Endothelial cell of umbilical vein (primary cell): Measurements from ENCODE around the gene CT47A7. TPM values are rescaled to one million over a fixed set of nuclear protein-coding genes. Genes with fewer than 3 reads are reported as not detected.
"Not testable (repeated sequence)": the region's sequence is repeated elsewhere in the genome, so short reads cannot be mapped to it uniquely, and the experiment has no call there.

Source experiments
- Bru-seq: library from RNA; stranded (reverse); fragments of 400-500 nt; gene quantifications from one replicate; lab custom pipeline; 2021; lab: Mats Ljungman, UMichigan
- BruChase-seq, 2 experiments: library from RNA; stranded (reverse); fragments of 400-500 nt; gene quantifications; one replicate each; lab custom pipeline; 2021; lab: Mats Ljungman, UMichigan
- BruUV-seq: library from RNA; stranded (reverse); fragments of 400-500 nt; replicated peaks from 2 replicates; lab custom pipeline; 2021; lab: Mats Ljungman, UMichigan
- CTCF ChIA-PET: fragments of 300-600, 350-600 bp; sonication (Branson Sonifier 250); formaldehyde crosslinking; loops from one replicate; lab custom pipeline; 2021; ENCODE audit warnings: antibody characterized with exemption, inconsistent platforms; lab: Charles Lee
- POLR2A ChIA-PET: fragments of 300-600, 350-600 bp; sonication (Branson Sonifier 250); formaldehyde crosslinking; loops from one replicate; lab custom pipeline; 2021; ENCODE audit warnings: antibody characterized with exemption, inconsistent platforms; lab: Charles Lee
- DNase-seq: peaks from one replicate; pipeline ENCODE4 v3.0.0-alpha.2; 2011; ENCODE audit warnings: low read depth, low spot score
- FAIRE-seq: peaks from 2 replicates; lab custom pipeline; 2011; peaks lifted over from hg19 to GRCh38; lab: Jason Lieb, UNC
- H2AFZ ChIP-seq: 2 replicates; pipeline ENCODE4 v1.6.0; 2012; ENCODE audit warnings: low read depth, low read length, control low read depth, inconsistent platforms
- H3K27ac ChIP-seq: 2 replicates; pipeline ENCODE4 v1.5.1; 2011; ENCODE audit warnings: low read depth, mild to moderate bottlenecking, control low read depth, low read length, moderate library complexity; ENCODE audit not compliant: insufficient read depth
- H3K27me3 ChIP-seq, 2 experiments: 2 replicates each; pipeline versions ENCODE4 v1.6.0 to v1.6.1; 2011; ENCODE audit warnings: low read length in 2 of 2, mixed read lengths in 1 of 2; ENCODE audit not compliant: control insufficient read depth in 2 of 2, insufficient read depth in 2 of 2
- H3K36me3 ChIP-seq, 2 experiments: 2 replicates in 1 of 2; 3 replicates in 1 of 2; pipeline ENCODE4 v1.5.1; 2011; ENCODE audit warnings: low read length in 2 of 2, mild to moderate bottlenecking in 1 of 2, moderate library complexity in 1 of 2; ENCODE audit not compliant: control insufficient read depth in 2 of 2, insufficient read depth in 2 of 2; ENCODE audit errors: extremely low read depth in 1 of 2
- H3K4me1 ChIP-seq: 3 replicates; pipeline ENCODE4 v1.5.1; 2011; ENCODE audit warnings: mild to moderate bottlenecking, low read length; ENCODE audit not compliant: control insufficient read depth, insufficient read depth; ENCODE audit errors: extremely low read depth
- H3K4me2 ChIP-seq: 2 replicates; pipeline ENCODE4 v1.6.1; 2011; ENCODE audit warnings: low read length, control low read depth, mixed read lengths; ENCODE audit not compliant: insufficient read depth
- H3K4me3 ChIP-seq, 3 experiments: fragments of 200-600 bp in 1 of 3; sonication (generic), shearing (Covaris generic) in 1 of 3; replicated peaks in 1 of 3; 2 replicates each; pipeline ENCODE4 v1.5.1; 2011 to 2016; ENCODE audit warnings: control low read depth in 3 of 3, low read length in 3 of 3, mild to moderate bottlenecking in 2 of 3, inconsistent platforms in 1 of 3, low read depth in 1 of 3, moderate library complexity in 1 of 3; ENCODE audit not compliant: insufficient read depth in 1 of 3
- H3K79me2 ChIP-seq: 2 replicates; pipeline ENCODE4 v1.6.0; 2012; ENCODE audit warnings: low read length, inconsistent platforms; ENCODE audit not compliant: control insufficient read depth, insufficient read depth
- H3K9ac ChIP-seq: replicated peaks from 2 replicates; pipeline ENCODE3; 2011; ENCODE audit warnings: low read length, control low read depth; ENCODE audit not compliant: insufficient read depth; ENCODE audit errors: extremely low read depth
- H3K9me1 ChIP-seq: replicated peaks from 3 replicates; pipeline ENCODE4 v1.6.0; 2011; ENCODE audit warnings: mild to moderate bottlenecking, low read length; ENCODE audit not compliant: control insufficient read depth, insufficient read depth; ENCODE audit errors: extremely low read depth
- H3K9me3 ChIP-seq: replicated peaks from 2 replicates; pipeline ENCODE4 v1.5.1; 2012; ENCODE audit warnings: low read length, inconsistent platforms; ENCODE audit not compliant: control insufficient read depth, insufficient read depth
- H4K20me1 ChIP-seq: replicated peaks from 2 replicates; pipeline ENCODE3; 2011; ENCODE audit warnings: mild to moderate bottlenecking, low read length; ENCODE audit not compliant: control insufficient read depth, insufficient read depth; ENCODE audit errors: extremely low read depth
- EZH2 ChIP-seq: IDR thresholded peaks from 2 replicates; pipeline ENCODE4 v1.6.1; 2012; ENCODE audit warnings: borderline replicate concordance, low read depth, mild to moderate bottlenecking, moderate library complexity, low read length, inconsistent platforms; ENCODE audit not compliant: severe bottlenecking
- FOS ChIP-seq: IDR thresholded peaks from 2 replicates; pipeline ENCODE4 v1.6.1; 2011; ENCODE audit warnings: mild to moderate bottlenecking, low read length, moderate library complexity, borderline replicate concordance; ENCODE audit not compliant: insufficient read depth
- GATA2 ChIP-seq: IDR thresholded peaks from 2 replicates; pipeline ENCODE4 v1.7.0; 2011; ENCODE audit warnings: low read depth, mild to moderate bottlenecking, moderate library complexity, mixed read lengths, low read length; ENCODE audit not compliant: insufficient read length, insufficient read depth
- JUN ChIP-seq: IDR thresholded peaks from 2 replicates; pipeline ENCODE4 v1.6.1; 2011; ENCODE audit warnings: borderline replicate concordance, low read depth; ENCODE audit not compliant: insufficient read length, insufficient read depth
- MYC ChIP-seq: IDR thresholded peaks from one replicate; pipeline ENCODE4 v1.6.1; 2011; ENCODE audit warnings: mild to moderate bottlenecking, low read depth, low read length
- POLR2A ChIP-seq: IDR thresholded peaks from 2 replicates; pipeline ENCODE4 v1.6.1; 2012; ENCODE audit warnings: low read depth, mild to moderate bottlenecking, control low read depth, low read length
- POLR2AphosphoS5 ChIP-seq: IDR thresholded peaks from 2 replicates; pipeline ENCODE4 v1.6.1; 2012; ENCODE audit warnings: low read depth, mild to moderate bottlenecking, control low read depth, low read length, moderate library complexity; ENCODE audit not compliant: insufficient read depth
- dilution Hi-C: fragments of 300-500 bp; cut with MboI; formaldehyde crosslinking; loops from one replicate; pipeline ENCODE4 v1.15.0; 2019; ENCODE audit warnings: low sequenced_read_pairs; ENCODE audit not compliant: extremely low pct_ligation_motif_present
- intact Hi-C: fragments of 100-400 bp; cut with micrococcal nuclease; formaldehyde crosslinking; loops from one replicate; pipeline ENCODE4 v1.10.0; 2022
- long read RNA-seq: library from polyadenylated mRNA; stranded (forward); transcript quantifications from one replicate; pipeline ENCODE4 v2.0.0, GENCODE V29; 2021
- polyA minus RNA-seq, 3 experiments: library from RNA; depleted of rRNA, polyadenylated mRNA; stranded (reverse); fragments of >200 nt; gene quantifications; 1 replicate in 1 of 3; 2 replicates in 2 of 3; pipeline ENCODE4 v1.2.3, GENCODE V29; 2011
- polyA plus RNA-seq, 4 experiments: library from polyadenylated mRNA; depleted of rRNA in 3 of 4; stranded (reverse) in 3 of 4; unstranded in 1 of 4; fragments of >200 nt; gene quantifications; 2 replicates each; pipeline versions ENCODE4 v1.2.1 to v1.2.3, GENCODE V29; 2011 to 2012; ENCODE audit warnings: missing spikeins in 1 of 4
- total RNA-seq: library from RNA; stranded (reverse); gene quantifications from 2 replicates; pipeline ENCODE4 v1.2.3, GENCODE V29; 2021
- TF ChIP-seq, protein P1 (sequence below): IDR thresholded peaks from 2 replicates; pipeline ENCODE4 v1.6.1; 2011; ENCODE audit not compliant: insufficient read depth, insufficient read length
- TF ChIP-seq, protein P2 (sequence below), 2 donors: IDR thresholded peaks; 1 replicate in 1 of 2; 2 replicates in 1 of 2; pipeline ENCODE4 v1.5.1; 2011; ENCODE audit warnings: low read length in 2 of 2, mild to moderate bottlenecking in 2 of 2, moderate library complexity in 2 of 2, control low read depth in 1 of 2, inconsistent platforms in 1 of 2, low read depth in 1 of 2; ENCODE audit not compliant: insufficient read depth in 1 of 2; ENCODE audit errors: extremely low read depth in 1 of 2

CT47A7 gene
- not detected in 2 replicates for total RNA-seq
- polyA plus RNA-seq, result not detected in 2 replicates
- not detected in 2 replicates for polyA plus RNA-seq (2011; cell fraction: cytosol; rRNA removed)
- not detected in 2 replicates for polyA plus RNA-seq (2011; cell fraction: nucleus; rRNA removed)
- not detected in 2 replicates for polyA plus RNA-seq (2012)
- polyA minus RNA-seq, result not detected in 2 replicates
- polyA minus RNA-seq (2011; cell fraction: cytosol; rRNA and poly(A)+ RNA removed), result not detected
- not detected in 2 replicates for polyA minus RNA-seq (2011; cell fraction: nucleus; rRNA and poly(A)+ RNA removed)
- Bru-seq, nascent RNA, result not detected
- BruChase-seq, experiment 1, labeled RNA remaining after a 6-hour chase, result not detected
- BruChase-seq, experiment 2, labeled RNA remaining after a 2-hour chase, result not detected
- long read RNA-seq, result 0 reads

DNA sequence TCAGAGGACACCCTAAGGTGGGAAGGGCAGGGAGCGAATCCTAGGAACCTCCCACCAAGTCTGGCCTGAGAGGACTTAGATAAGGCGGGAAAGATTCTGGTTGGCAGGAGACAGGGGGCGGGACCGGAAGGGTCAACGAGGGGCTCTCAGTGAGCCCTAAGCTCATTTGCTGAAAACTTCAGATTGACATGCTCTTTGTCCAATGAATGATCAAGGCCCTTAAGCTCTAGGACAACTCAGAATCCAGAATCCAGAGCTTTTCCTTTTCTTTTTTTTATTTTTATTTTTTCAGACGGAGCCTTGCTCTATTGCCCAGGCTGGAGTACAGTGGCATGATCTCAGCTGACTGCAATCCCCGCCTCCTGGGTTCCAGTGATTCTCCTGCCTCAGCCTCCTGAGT is at the start of gene CT47A7:
Gene CT47A7 (minus strand): TSS at position 101 of the 400 bp plus-strand sequence. CDS start 255 bp downstream, outside the sequence.
- H3K27ac ChIP-seq, H2AFZ ChIP-seq, H3K9me1 ChIP-seq, FAIRE-seq, H3K4me3 ChIP-seq, H3K79me2 ChIP-seq, CTCF ChIA-PET, dilution Hi-C loops, H3K9me3 ChIP-seq, H4K20me1 ChIP-seq, POLR2A ChIA-PET, H3K9ac ChIP-seq, H3K36me3 ChIP-seq, BruUV-seq, DNase-seq, H3K4me2 ChIP-seq, H3K4me1 ChIP-seq, H3K27me3 ChIP-seq, intact Hi-C loops: not testable (repeated sequence)

DNA sequence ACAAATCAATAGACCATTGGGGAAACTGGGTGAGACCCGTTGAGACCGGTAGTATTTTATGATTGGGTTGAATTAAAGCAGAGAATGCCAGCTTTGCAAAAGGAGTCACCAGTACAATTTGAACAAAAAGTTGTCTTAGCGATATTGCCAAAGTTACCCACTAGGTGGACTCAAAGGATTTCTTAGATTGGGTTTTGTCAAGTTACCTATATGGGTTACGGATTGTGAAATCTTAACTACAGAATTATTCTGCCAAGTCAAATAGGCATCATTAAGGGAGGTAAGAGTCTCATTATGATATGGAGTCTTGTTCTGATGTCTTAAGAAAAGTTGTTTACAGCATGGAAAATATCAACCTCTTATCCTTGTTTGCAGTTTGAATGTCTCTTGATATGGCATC is 44.2 kb upstream of the CT47A7 start:
- intact Hi-C loops, result no loop called here
- peak; percentile 1 for DNase-seq
- POLR2A ChIA-PET, result no interaction called here

More for the DNA sequence above, 44.2 kb upstream of the CT47A7 start:
- FAIRE-seq, result no peak
- Histone ChIP-seq H3K9me3 (no peaks in the 10 kb centered on the region), H3K4me2 (no peak overlapping the region), H2AFZ (no peak overlapping the region), H3K4me3 (no peak overlapping the region), H3K27me3 (no peaks in the 10 kb centered on the region), H4K20me1 (no peaks in the 10 kb centered on the region), H3K9me1 (no peaks in the 10 kb centered on the region), H3K36me3 (no peaks in the 10 kb centered on the region), H3K27ac (no peak overlapping the region), H3K4me1 (no peaks in the 10 kb centered on the region), H3K9ac (no peak overlapping the region), H3K79me2 (no peaks in the 10 kb centered on the region)
- dilution Hi-C loops, result no loop called here
- CTCF ChIA-PET, result no interaction called here
- TF ChIP-seq MYC, result no peak
- no peak for TF ChIP-seq POLR2AphosphoS5
- TF ChIP-seq EZH2, result no peak
- TF ChIP-seq, protein P1, sequence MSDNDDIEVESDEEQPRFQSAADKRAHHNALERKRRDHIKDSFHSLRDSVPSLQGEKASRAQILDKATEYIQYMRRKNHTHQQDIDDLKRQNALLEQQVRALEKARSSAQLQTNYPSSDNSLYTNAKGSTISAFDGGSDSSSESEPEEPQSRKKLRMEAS, result no peak
- no peak for TF ChIP-seq FOS
- no peak for TF ChIP-seq JUN
- TF ChIP-seq GATA2, result no peak
- TF ChIP-seq, protein P2, sequence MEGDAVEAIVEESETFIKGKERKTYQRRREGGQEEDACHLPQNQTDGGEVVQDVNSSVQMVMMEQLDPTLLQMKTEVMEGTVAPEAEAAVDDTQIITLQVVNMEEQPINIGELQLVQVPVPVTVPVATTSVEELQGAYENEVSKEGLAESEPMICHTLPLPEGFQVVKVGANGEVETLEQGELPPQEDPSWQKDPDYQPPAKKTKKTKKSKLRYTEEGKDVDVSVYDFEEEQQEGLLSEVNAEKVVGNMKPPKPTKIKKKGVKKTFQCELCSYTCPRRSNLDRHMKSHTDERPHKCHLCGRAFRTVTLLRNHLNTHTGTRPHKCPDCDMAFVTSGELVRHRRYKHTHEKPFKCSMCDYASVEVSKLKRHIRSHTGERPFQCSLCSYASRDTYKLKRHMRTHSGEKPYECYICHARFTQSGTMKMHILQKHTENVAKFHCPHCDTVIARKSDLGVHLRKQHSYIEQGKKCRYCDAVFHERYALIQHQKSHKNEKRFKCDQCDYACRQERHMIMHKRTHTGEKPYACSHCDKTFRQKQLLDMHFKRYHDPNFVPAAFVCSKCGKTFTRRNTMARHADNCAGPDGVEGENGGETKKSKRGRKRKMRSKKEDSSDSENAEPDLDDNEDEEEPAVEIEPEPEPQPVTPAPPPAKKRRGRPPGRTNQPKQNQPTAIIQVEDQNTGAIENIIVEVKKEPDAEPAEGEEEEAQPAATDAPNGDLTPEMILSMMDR (IDR thresholded peaks at IDR 0.05; ENCODE audit: extremely low read depth in 1 of 2, insufficient read depth in 1 of 2, low read depth in 1 of 2, low read length in 2 of 2), result no peak
- no peak for TF ChIP-seq POLR2A
- no TSS peak for BruUV-seq
